IPS DF 6.9 (cell line): ENCODE results near the gene PCIF1.

Source experiments
- DNase-seq: peaks from one replicate; pipeline ENCODE4 v3.0.0-alpha.2; 2013; ENCODE audit warnings: low read depth, low spot score
- H3K27ac ChIP-seq: one replicate; pipeline ENCODE4 v1.5.1; 2013; ENCODE audit warnings: low read length, control low read depth
- H3K27me3 ChIP-seq: 2 replicates; pipeline ENCODE4 v1.6.1; 2013; ENCODE audit warnings: mild to moderate bottlenecking, low read length; ENCODE audit not compliant: control insufficient read depth, insufficient read depth
- H3K36me3 ChIP-seq: 2 replicates; pipeline ENCODE4 v1.6.1; 2013; ENCODE audit warnings: low read length; ENCODE audit not compliant: control insufficient read depth, insufficient read depth
- H3K4me1 ChIP-seq: 2 replicates; pipeline ENCODE4 v1.6.1; 2013; ENCODE audit warnings: low read length; ENCODE audit not compliant: control insufficient read depth, insufficient read depth
- H3K4me3 ChIP-seq: 2 replicates; pipeline ENCODE4 v1.5.1; 2013; ENCODE audit warnings: mild to moderate bottlenecking, low read length
- H3K9me3 ChIP-seq: 2 replicates; pipeline ENCODE4 v1.6.1; 2013; ENCODE audit warnings: low read length, inconsistent platforms; ENCODE audit not compliant: control insufficient read depth, insufficient read depth
- WGBS: extraction: QIAGEN DNeasy Blood & Tissue Kit; methylation state at CpG from one replicate; pipeline ENCODE4 v1.1.7; 2013; ENCODE audit warnings: mixed read lengths, missing lambda C conversion rate; ENCODE audit not compliant: insufficient read length, insufficient coverage; 5-methylcytosine and 5-hydroxymethylcytosine counted together

The PCIF1 gene

GRCh38 chr20:45917790-45918141 is 16.7 kb upstream of the PCIF1 start:
- no peaks in the 10 kb centered on the region for H3K36me3 ChIP-seq
- H3K4me1 ChIP-seq: no peaks in the 10 kb centered on the region
- no peak overlapping the region for H3K27ac ChIP-seq
- DNase-seq: no peak
- no peaks in the 10 kb centered on the region for H3K27me3 ChIP-seq
- WGBS: no CpG with 5 or more reads among the region's 5 CpGs
- no peak overlapping the region for H3K4me3 ChIP-seq
- H3K9me3 ChIP-seq: no peaks in the 10 kb centered on the region

GRCh38 chr20:45918182-45918737 is 16.2 kb upstream of the PCIF1 start:
- Histone ChIP-seq H3K36me3 (no peaks in the 10 kb centered on the region), H3K4me1 (no peaks in the 10 kb centered on the region), H3K27ac (no peak overlapping the region), H3K4me3 (no peak overlapping the region), H3K27me3 (no peaks in the 10 kb centered on the region), H3K9me3 (no peaks in the 10 kb centered on the region)
- no CpG with 5 or more reads among the region's 5 CpGs for WGBS
- no peak for DNase-seq

- Histone ChIP-seq H3K9me3 (no peaks in the 10 kb centered on the region), H3K27ac (no peak overlapping the region), H3K27me3 (no peaks in the 10 kb centered on the region), H3K36me3 (no peaks in the 10 kb centered on the region), H3K4me1 (no peaks in the 10 kb centered on the region), H3K4me3 (no peak overlapping the region)
- no peak for DNase-seq
- WGBS: no CpG with 5 or more reads among the region's 12 CpGs
Observed at GRCh38 chr20:45918779-45919537, 15.5 kb upstream of the PCIF1 start.

GRCh38 chr20:45919542-45920399 is 14.7 kb upstream of the PCIF1 start:
- no peaks in the 10 kb centered on the region for H3K27me3 ChIP-seq
- H3K4me1 ChIP-seq: no peaks in the 10 kb centered on the region
- H3K36me3 ChIP-seq: no peaks in the 10 kb centered on the region
- no peaks in the 10 kb centered on the region for H3K9me3 ChIP-seq
- WGBS: no CpG with 5 or more reads among the region's 11 CpGs
- H3K4me3 ChIP-seq: no peak overlapping the region
- no peak for DNase-seq
- H3K27ac ChIP-seq: no peak overlapping the region

- no peak for DNase-seq
- no peak overlapping the region for H3K4me3 ChIP-seq
- WGBS: no CpG with 5 or more reads among the region's 9 CpGs
- no peaks in the 10 kb centered on the region for H3K36me3 ChIP-seq
- H3K27ac ChIP-seq: no peak overlapping the region
- H3K27me3 ChIP-seq: no peaks in the 10 kb centered on the region
- H3K4me1 ChIP-seq: no peaks in the 10 kb centered on the region
- no peaks in the 10 kb centered on the region for H3K9me3 ChIP-seq
Observed at GRCh38 chr20:45920462-45921336, 13.8 kb upstream of the PCIF1 start.

- Histone ChIP-seq H3K4me3 (no peak overlapping the region), H3K4me1 (peaks cover 2% of the 10 kb centered on the region; the same call in 1 of the 2 replicates), H3K9me3 (no peaks in the 10 kb centered on the region), H3K36me3 (no peaks in the 10 kb centered on the region), H3K27me3 (no peaks in the 10 kb centered on the region), H3K27ac (no peak overlapping the region)
- WGBS: no CpG with 5 or more reads among the region's 11 CpGs
- no peak for DNase-seq
Observed at GRCh38 chr20:45921337-45922189, 12.9 kb upstream of the PCIF1 start.

- no peak for DNase-seq
- Histone ChIP-seq H3K9me3 (no peaks in the 10 kb centered on the region), H3K27ac (no peak overlapping the region), H3K27me3 (no peaks in the 10 kb centered on the region), H3K4me1 (peaks cover 2% of the 10 kb centered on the region; the same call in 1 of the 2 replicates), H3K4me3 (no peak overlapping the region), H3K36me3 (no peaks in the 10 kb centered on the region)
- no CpG with 5 or more reads among the region's 21 CpGs for WGBS
Observed at GRCh38 chr20:45924391-45925261, 9.9 kb upstream of the PCIF1 start.

- no CpG with 5 or more reads among the region's 9 CpGs for WGBS
- H3K27ac ChIP-seq: no peak overlapping the region
- H3K4me3 ChIP-seq: no peak overlapping the region
- no peak for DNase-seq
- H3K4me1 ChIP-seq: peaks cover 2% of the 10 kb centered on the region; the same call in 1 of the 2 replicates
- no peaks in the 10 kb centered on the region for H3K9me3 ChIP-seq
- H3K36me3 ChIP-seq: no peaks in the 10 kb centered on the region
- H3K27me3 ChIP-seq: no peaks in the 10 kb centered on the region
Observed at GRCh38 chr20:45925821-45926506, 8.5 kb upstream of the PCIF1 start.
